Activated CD4-positive, alpha-beta T cell treated with anti-CD3 and anti-CD28 coated beads, Interleukin-2, Interleukin-6, amounts not matched to agents 100 ng/mL and 50 ng/mL, durations not matched to agents 16 hours and 8 hours (primary cell): ENCODE data around the gene TGFBR2.

Source experiments
- DNase-seq: peaks from one replicate; pipeline ENCODE4 v3.0.0-alpha.2; 2020

Gene TGFBR2

GRCh38 chr3:30638685-30639412 is 32.4 kb downstream of the TGFBR2 start:
- no peak for DNase-seq

- peak; percentile 84 for DNase-seq
Measured at GRCh38 chr3:30639937-30640336, 33.5 kb downstream of the TGFBR2 start.

- DNase-seq: no peak
Measured at GRCh38 chr3:30640851-30641250, 34.5 kb downstream of the TGFBR2 start.

DNA sequence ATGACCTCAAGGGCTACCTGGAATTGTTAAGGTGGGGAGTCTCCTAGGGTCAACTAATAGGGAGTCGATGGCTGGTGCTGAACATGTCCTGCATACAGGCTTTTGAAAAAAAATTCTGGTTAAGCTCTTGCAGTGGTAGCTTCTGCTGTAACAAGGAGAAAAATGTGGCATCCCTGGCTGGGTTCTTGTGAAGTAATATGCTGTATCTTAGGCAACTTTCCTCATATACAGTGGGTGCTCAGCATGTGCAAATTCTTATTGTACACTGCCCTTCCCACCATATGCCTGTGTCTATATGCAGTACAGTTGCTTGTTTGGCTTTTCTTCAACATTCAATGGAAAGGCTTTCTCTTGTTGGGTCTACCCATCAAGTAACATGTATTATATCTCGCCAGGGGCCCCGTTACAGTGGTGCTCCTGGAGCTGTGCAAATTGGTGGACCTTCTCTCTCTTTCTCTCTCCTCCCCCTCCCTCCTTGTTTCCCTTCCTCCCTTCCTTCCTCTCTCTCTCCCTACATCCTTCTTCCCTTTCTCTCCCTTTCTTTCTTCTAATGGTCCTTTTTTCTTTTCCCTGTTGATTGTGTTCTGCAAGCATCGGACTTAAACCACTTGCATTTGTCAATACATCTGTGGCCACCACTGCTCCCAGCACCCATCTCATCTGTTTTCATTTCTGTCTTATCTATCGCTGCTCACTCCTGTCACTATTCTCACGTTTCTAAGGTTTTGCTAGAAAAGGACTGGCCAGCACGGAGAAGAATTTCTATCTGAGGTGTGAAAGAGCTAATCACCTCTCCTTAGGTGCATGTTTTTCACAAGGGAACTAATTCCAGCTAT is 35.2 kb downstream of the TGFBR2 start:
- no peak for DNase-seq

DNA sequence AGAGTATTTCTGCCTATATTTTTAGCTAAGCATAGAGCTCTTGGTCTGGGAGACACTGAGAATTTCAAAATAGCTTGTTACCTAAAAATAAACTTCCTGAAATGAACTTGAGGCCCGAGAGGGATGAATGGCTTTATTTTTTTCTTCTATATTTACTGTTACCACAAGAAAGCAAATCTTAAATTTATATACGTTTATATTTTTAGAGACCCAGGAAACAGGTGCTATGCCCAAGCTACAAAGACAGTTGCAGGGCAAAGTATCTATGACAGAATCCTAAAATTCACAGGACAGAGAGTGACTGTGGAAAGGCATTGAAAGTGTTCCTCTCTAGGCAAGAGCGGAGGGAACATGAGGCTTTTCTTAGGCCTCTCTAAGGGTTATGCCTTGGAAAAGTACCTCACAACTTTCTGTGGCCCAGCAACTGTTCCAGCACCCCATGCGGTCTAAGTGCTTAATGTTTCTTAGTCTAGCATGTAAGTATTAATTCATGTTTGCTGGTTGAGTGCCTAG is 36.5 kb downstream of the TGFBR2 start:
- DNase-seq: no peak

DNA sequence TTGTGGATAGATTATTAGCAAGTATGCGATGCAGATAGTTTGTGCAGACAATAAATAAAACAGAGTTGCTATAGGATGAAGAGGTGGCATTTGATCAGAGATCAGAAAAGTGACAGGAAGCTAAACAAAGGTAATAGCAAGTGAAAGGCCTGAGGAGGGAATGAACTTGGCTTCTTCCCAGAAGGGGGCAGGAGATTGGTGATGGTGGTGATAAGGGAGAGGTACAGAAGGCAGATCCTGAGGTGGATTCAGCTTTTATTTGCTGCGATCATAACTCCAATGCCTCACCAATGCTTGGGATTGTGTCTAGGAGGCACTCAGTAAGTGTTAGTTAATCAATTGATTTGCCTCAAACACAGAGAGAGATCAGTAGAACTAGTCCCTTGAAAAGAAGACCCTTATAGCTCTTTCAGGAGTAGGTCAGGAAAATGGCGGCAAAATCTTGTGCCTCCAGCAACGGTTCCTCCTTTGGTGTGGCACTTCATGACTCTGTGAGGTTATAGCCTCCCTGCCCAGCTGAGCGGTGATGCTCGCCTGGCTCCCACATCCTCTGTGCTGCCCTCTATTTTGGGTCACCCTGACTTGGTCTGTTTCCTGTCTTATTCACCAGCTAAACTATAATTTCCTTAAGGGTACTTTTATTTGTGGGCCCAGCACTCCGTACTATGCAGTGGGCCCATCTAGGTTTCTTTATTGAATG is 37.5 kb downstream of the TGFBR2 start:
- DNase-seq: peak; percentile 81

DNA sequence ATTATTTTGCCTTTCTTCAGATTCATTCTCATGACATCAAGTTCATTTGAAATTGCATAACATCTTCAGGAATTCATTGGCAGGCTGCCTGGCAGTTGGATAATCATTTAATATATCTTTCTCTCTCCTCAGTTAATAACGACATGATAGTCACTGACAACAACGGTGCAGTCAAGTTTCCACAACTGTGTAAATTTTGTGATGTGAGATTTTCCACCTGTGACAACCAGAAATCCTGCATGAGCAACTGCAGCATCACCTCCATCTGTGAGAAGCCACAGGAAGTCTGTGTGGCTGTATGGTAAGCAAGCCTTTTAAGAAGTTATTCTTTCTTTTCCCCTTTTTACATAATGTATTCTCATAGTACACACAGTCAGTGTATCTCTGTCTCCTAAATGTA is 38.2 kb downstream of the TGFBR2 start:
- DNase-seq: peak; percentile 78

GRCh38 chr3:30645077-30645476 is 38.7 kb downstream of the TGFBR2 start:
- DNase-seq: no peak

- no peak for DNase-seq
Measured at GRCh38 chr3:30646181-30646876, 39.9 kb downstream of the TGFBR2 start.

DNA sequence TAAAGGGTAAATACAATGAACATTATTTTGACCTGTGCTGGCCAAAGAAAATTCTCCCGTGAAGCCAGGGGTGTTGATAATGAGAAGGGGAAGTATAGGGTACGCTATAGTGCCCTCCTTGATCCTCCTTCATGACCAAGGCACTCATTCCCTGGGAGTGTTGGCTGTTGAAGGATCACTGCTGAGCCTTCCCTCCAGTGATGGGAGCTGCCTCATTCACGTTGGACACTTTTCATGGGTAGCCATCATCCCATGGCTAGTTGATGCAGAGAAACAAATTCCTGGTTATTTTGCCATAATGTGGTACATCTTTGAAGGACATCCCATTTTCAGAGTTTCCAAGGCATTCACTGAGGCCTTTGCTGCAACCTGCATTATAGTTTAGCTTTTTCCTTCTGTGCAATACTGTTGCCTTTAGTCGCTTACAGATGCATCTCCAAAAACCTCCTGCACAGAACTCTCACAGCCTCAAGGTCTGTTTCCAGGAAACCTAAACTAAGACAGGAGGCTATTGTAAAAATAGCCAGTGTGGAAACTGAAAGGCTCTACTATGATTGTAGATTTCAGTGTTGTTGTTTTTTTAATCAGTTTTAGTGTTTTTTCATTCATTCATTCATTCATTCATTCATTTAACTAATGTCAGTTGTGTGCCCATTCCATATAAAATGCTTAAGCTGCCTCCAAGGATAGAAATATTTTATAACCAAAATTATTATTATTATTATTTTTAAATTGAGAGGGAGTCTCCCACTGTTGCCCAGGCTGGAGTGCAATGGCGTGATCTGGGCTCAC is 40.8 kb downstream of the TGFBR2 start:
- DNase-seq: no peak

- DNase-seq: no peak
Measured at GRCh38 chr3:30648670-30649357, 42.4 kb downstream of the TGFBR2 start.

DNA sequence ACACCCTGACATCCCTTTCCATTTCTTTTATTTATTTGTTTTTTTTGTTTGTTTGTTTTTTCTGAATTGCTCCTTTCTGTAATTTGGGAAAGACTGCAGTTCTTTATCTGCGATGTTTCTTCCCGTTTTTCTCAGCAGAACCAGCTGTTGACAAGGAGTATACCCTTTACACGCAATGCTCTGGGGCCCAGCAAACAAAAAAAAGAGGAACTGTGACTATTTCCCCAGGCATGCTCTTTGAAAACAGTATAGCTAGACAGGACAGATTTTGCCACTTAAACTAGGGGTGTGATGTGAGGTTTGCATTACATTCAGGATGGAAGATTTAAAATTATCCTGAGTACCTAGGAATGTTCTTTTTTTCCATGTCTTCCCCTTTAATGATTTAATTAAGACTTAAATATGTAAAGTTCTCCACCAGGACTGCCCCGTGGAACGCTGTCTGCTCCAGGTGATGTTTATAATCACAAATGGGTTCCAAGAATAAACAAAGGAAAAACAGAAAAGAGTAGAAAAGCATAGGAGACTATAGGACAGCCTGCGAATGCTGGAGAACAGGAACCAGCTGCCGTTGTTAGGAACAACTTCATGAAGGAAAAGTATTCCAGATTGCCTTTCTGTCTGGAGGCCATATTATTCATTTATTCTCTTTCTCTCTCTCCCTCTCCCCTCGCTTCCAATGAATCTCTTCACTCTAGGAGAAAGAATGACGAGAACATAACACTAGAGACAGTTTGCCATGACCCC is 43.3 kb downstream of the TGFBR2 start:
- DNase-seq: no peak

- DNase-seq: no peak
Measured at GRCh38 chr3:30650348-30650995, 44.1 kb downstream of the TGFBR2 start.

DNA sequence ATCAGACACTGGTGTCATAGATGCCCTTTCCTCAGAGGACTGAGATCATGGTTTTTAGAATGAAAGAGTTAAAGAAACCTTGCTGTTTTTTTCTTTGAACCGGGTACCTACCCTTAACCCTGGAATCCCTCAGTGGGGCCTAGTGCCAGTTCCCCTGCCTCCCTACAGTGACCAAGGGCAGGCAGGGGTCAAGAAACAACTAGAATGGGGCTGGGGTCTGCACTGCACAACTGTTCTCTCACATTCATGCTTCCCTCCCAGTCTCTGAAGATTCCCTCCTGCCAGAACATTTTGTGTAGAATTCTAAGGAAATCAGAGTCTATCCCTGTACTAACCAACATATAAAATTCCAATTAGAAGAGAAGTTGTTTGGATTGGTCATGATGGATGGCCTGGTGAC is 47.9 kb downstream of the TGFBR2 start:
- no peak for DNase-seq

GRCh38 chr3:30655187-30655812 is 48.9 kb downstream of the TGFBR2 start:
- DNase-seq: peak; percentile 89

DNA sequence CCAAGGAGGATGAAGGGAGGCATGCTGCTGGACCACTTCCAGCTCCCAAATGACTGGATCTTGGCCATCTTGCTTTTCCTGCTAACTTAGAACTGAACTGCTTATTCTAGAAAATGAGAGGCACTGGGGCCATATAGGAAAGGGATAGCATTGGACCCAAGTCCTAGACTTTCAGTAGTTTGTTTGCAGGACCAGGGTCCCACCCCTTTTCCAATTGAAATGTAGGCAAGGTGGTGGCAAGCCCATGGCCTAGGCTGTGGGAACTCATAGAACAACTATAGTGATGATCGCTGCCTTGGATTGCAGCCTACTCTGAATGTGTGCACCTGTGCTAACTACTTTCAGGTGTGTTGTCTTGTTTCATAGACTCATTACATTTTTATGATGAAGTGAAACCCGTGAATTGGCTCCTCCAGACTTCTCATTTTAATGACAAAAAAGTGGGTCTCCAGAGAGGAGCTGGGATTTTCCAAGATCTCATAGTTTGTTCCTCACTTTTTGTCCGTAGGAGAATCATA is 50.3 kb downstream of the TGFBR2 start:
- DNase-seq: no peak

GRCh38 chr3:30657914-30658313 is 51.5 kb downstream of the TGFBR2 start:
- DNase-seq: peak; percentile 73

- peak; percentile 89 for DNase-seq
Measured at GRCh38 chr3:30658328-30659052, 52.1 kb downstream of the TGFBR2 start.
